ENCODE results near the gene LTBP2.

Gene LTBP2

GRCh38 chr14:74637178-74637550, 25.1 kb upstream of the LTBP2 start:
- no peak for DNase-seq

DNA sequence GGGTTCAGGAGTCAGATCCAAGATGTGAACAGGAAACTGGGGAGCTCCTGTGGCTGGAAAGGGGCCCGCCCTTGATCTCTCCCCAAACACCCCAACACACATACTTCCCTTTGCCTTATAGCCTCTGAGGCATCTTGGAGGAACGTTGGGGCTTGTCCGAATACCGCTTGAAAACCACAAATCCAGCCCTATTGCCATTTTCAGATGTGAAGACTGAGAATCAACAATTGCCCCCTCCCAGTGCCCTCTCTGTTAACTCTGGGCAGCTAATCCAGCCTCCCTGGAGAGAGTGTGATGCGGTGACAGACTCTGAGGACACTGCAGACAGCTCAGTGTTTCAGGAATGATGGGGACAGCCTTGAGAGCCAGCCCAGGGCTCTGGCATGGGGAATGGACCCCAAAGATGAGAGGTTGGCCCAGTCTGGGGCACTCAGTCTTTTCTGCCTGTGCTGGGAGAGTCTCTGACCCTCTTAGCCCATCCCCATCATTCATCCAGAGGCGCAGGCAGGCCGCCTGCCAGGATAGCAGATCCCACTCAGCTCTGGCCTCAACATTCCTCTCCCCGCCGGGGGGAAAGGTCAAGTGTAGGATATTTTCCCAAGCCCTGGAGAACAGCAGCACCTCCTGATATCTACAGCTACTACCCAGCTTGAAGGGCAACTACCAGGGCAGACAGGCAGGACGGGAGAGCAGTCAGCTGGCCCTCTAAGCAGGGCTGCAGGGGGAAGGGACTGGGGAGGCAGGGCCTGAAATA, 24.6 kb upstream of the LTBP2 start:
- DNase-seq = no peak

DNA sequence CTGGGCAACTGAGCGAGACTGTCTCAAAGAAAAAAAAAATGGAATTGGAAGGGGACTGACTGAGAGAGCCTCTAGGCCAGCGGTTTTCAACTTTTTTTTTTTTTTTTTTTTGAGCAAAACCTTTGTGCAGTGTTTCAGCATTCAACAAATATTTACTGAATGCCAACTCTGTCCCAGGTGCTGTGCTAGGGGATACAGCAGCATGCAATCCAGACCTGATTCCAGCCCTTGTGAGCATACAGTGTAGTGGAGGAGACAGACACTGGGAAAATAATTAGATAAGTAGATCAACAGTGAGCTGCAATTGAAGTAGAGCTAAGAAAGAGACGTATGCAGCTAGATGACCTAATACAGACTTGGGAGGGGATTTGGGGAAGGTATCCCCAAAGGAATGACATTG, 23.8 kb upstream of the LTBP2 start:
- no peak for DNase-seq

- no peak for DNase-seq
These were observed 22.9 kb upstream of the LTBP2 start for GRCh38 chr14:74634964-74635363.

GRCh38 chr14:74634481-74634880, 22.4 kb upstream of the LTBP2 start:
- no peak for DNase-seq

DNA sequence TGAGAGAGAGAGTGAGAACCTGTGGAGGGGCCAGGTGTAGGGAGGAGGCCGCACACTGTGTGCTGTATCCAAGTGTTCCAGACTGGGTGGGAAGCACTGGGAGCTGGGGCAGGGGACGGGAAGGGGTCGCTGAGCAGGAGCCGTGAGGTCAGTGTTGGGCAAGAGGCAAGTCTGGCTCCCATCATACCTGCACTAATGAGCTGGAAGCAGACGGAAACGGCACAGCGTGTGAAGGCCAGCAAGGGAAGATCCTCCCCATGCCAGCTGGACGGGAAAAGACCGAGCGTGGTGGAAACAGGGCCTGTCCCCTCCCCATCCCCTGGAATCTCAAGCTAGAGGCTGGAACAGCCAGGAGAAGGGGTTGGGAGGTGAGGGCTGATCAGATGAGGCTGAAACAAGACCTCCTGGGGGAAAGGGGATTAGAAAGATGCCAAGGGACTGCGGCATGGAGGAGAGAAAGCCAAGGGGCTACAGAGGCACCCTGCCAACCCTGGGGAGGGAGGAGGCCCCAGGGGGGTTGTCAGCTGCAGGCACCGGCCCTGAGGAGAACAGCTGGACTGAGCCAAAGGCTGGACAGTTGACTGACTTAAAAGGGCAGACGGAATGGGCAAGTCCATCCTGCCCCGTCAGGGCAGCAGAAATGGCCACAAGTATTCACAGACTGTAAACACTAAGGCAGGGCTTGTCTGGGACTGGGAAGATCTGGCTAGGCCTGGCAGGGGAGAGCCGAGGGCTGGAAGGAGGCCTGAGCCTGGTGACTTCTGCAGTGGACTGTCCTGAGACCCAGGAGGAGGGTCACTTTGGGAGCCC, 19.0 kb upstream of the LTBP2 start:
- no peak for DNase-seq

DNA sequence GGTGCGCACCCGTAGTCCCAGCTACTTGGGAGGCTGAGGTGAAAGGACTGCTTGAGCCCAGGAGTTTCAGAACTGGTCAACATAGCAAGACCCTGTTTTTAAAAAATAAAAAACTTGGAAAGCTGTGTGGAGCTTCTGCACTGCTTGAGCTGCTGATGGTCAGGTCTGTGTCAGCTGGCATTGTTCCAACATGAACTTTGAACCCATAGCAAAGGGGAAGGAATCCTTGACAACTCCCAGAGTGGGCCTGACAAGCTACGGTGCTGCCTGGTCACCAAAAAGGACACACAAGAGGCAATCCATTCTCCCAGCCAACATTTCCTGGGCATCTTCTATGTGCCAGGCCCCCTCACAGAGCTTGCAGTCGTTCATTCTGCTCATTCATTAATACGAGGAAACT, 16.4 kb upstream of the LTBP2 start:
- no peak for DNase-seq

- DNase-seq = no peak
These were observed 15.0 kb upstream of the LTBP2 start for GRCh38 chr14:74627076-74627475.

DNA sequence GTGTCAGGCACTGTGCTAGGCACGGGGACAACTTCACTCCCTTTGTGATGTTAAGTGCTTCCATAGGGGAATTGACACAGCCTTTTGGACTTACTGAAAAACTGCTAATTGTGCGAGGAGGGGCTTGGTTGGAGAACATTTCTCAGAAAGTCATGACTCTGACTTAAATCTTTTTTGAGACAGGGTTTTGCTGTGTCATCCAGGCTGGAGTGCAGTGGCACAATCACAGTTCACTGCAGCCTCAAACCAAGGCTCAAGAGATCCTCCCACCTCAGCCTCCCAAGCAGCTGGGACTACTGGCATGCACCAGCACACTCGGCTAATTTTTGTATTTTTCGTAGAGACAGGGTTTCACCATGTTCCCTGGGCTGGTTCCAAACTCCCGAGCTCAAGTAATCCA, 10.2 kb upstream of the LTBP2 start:
- DNase-seq = no peak

DNA sequence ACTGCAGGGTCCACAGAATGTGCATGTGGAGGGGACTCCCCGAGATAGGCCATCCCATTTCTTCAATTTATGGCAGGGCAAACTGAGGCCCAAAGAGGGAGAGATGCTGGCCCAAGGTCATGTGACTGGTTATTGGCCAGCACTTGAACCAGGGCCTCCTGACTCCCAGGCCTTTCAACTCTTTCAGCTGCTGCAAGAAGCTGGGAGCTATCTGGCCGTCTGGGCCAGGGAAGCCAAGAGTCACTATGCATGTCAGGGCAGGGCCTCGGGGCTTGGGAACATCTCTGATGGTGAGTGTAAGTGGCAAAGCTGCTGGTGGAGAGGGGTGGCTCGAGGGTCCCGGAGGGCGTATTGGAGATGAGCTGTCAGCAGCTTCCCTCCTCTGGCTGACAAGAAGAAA, 9.5 kb upstream of the LTBP2 start:
- DNase-seq = no peak

- DNase-seq = no peak
These were observed 8.9 kb upstream of the LTBP2 start for GRCh38 chr14:74620923-74621322.

GRCh38 chr14:74620497-74620921, 8.5 kb upstream of the LTBP2 start:
- DNase-seq = peak; percentile 24 to 41

- peak in 1 of 2 experiments; percentile 7 for DNase-seq
These were observed 7.7 kb upstream of the LTBP2 start for GRCh38 chr14:74619672-74620131.

- peak; percentile 44 to 55 for DNase-seq
These were observed 6.3 kb upstream of the LTBP2 start for GRCh38 chr14:74618078-74618952.

DNA sequence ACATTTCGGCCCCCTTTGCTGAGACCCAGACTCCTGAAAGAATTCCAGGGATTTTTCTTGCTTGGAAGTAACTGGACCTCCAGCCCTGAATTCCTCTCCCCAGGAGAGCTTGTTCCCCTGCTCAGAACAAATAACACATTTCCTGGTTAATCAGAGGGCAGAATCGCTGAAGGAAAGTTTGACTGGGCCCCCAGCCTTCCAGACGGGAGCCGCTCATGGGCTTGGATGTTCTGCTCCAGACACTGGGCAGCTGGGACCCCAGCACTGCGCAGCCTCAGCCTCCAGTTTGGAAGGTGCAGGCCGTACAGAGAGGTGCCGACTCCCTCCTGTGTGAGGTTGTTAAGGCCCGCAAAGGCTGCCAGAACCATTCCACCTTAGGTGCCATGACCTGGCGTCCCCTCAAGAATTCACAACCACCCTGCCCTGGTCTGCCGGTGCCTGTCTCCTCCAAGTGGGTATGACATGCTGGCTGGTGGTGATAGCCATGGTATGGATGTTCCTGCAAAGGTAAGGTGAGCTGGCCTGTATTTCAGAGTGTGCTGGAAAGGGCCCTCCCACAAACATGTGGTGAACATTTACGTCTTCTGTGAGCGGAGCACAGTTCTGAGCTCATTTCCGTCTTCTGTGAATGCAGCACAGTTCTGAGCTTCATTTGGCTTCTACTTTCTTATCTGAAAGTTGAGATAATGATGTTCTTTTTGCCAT, 5.1 kb upstream of the LTBP2 start:
- DNase-seq = no peak

- DNase-seq = peak; percentile 40 to 43
These were observed 4.5 kb upstream of the LTBP2 start for GRCh38 chr14:74616507-74616906.

- DNase-seq = no peak
These were observed 3.7 kb upstream of the LTBP2 start for GRCh38 chr14:74615735-74616134.

- DNase-seq = peak in 1 of 2 experiments; percentile 8
These were observed 2.8 kb upstream of the LTBP2 start for GRCh38 chr14:74614508-74615495.

DNA sequence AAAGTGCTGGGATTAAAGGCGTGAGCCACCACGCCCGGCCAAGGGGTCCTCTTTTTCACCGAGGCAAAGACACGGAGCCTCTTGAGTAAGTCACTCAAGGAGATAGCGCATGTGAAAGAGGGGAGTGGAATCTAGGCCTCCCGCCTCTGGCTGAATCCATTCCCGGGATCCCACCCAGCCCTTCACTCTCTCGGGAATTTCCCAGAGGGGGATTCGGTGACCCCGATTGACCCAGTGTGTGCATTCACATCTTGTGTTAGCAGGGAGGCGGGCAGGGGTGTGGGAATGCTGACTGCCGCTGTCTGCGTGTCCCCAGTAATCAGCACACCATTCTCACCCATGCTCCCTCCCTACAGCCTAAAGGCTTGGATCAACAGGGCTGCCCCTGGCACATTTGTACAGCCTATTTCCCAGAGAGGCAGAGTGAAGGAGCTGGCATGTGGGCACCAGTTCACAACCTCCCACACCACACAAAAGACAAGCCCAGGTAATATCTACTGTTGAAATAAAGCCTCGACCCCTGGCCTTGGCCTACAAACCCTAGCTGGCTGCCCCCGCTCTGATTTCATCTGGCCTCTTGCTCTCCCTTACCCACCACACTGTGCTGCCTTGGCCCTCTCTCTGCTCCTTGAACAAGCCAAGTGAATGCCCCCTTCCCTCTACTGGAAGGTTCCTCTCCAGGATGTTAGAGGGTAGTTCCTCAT, 1.3 kb upstream of the LTBP2 start:
- no peak for DNase-seq

GRCh38 chr14:74612350-74613021, 449 bp upstream of the LTBP2 start:
- peak; percentile 80 to 82 for DNase-seq

All from activated CD4-positive, alpha-beta T cell treated with anti-CD3 and anti-CD28 coated beads, Interleukin-2, amount 50 U/mL, for 48 hours (primary cell).